NCI-H1930 (cell line): Measurements from ENCODE around the gene TBC1D22A.
"Not testable (repeated sequence)": the region's sequence is repeated elsewhere in the genome, so short reads cannot be mapped to it uniquely, and the experiment has no call there.

Experiments used
- DNase-seq, 2 experiments: peaks; one replicate each; lab custom pipeline; 2025; lab: John Stamatoyannopoulos, UW

The TBC1D22A gene

GRCh38 chr22:47047321-47048122, 285.1 kb downstream of the TBC1D22A start:
- DNase-seq = no peak

- no peak for DNase-seq
These were observed 285.9 kb downstream of the TBC1D22A start for GRCh38 chr22:47048123-47049077.

- no peak for DNase-seq
These were observed 286.7 kb downstream of the TBC1D22A start for GRCh38 chr22:47049078-47049624.

GRCh38 chr22:47049736-47050400, 287.4 kb downstream of the TBC1D22A start:
- DNase-seq = not testable (repeated sequence)

GRCh38 chr22:47050401-47051051, 288.1 kb downstream of the TBC1D22A start:
- no peak for DNase-seq

GRCh38 chr22:47051441-47052071, 289.1 kb downstream of the TBC1D22A start:
- DNase-seq = peak in 1 of 2 experiments; percentile 17

GRCh38 chr22:47052236-47053012, 290.0 kb downstream of the TBC1D22A start:
- DNase-seq = no peak

- no peak for DNase-seq
These were observed 290.7 kb downstream of the TBC1D22A start for GRCh38 chr22:47053013-47053725.

GRCh38 chr22:47053726-47054141, 291.3 kb downstream of the TBC1D22A start:
- DNase-seq = no peak

- no peak for DNase-seq
These were observed 292.0 kb downstream of the TBC1D22A start for GRCh38 chr22:47054231-47055072.

GRCh38 chr22:47055073-47055355, 292.6 kb downstream of the TBC1D22A start:
- no peak for DNase-seq

- no peak for DNase-seq
These were observed 293.0 kb downstream of the TBC1D22A start for GRCh38 chr22:47055461-47055860.

GRCh38 chr22:47055921-47056320, 293.5 kb downstream of the TBC1D22A start:
- no peak for DNase-seq

GRCh38 chr22:47056361-47056760, 293.9 kb downstream of the TBC1D22A start:
- no peak for DNase-seq

GRCh38 chr22:47056776-47057470, 294.5 kb downstream of the TBC1D22A start:
- no peak for DNase-seq

GRCh38 chr22:47057916-47058585, 295.6 kb downstream of the TBC1D22A start:
- DNase-seq = no peak

GRCh38 chr22:47059076-47059475, 296.6 kb downstream of the TBC1D22A start:
- no peak for DNase-seq
